Activated T-helper 17 cell treated with anti-CD3 and anti-CD28 coated beads, Interleukin-2, amount 50 U/mL, for 72 hours (primary cell): ENCODE measurements around the gene SCNN1B. TPM values are rescaled to one million over a fixed set of nuclear protein-coding genes. Genes with fewer than 3 reads are reported as not detected.

Source experiments
- ATAC-seq: fragments of 150-1000 bp; cut with Tn5 transposase; replicated peaks from 2 replicates; pipeline ENCODE4 v1.10.0; 2021; ENCODE audit warnings: mild to moderate bottlenecking, moderate library complexity
- H3K27ac Mint-ChIP-seq: one replicate; pipeline ENCODE4 v1.8.0; 2022; ENCODE audit warnings: mixed read lengths
- H3K27me3 Mint-ChIP-seq: one replicate; pipeline ENCODE4 v1.8.0; 2022; ENCODE audit warnings: mixed read lengths
- H3K36me3 Mint-ChIP-seq: one replicate; pipeline ENCODE4 v1.8.0; 2022; ENCODE audit warnings: low read depth, mild to moderate bottlenecking, mixed read lengths
- H3K4me1 Mint-ChIP-seq: one replicate; pipeline ENCODE4 v1.8.0; 2022; ENCODE audit warnings: mixed read lengths
- H3K4me3 Mint-ChIP-seq: one replicate; pipeline ENCODE4 v1.8.0; 2022; ENCODE audit warnings: mild to moderate bottlenecking, mixed read lengths
- H3K9me3 Mint-ChIP-seq: one replicate; pipeline ENCODE4 v1.8.0; 2022; ENCODE audit warnings: mixed read lengths
- total RNA-seq, 2 donors: library from RNA; stranded (reverse); gene quantifications; one replicate each; pipeline ENCODE4 v1.2.3, GENCODE V29; 2022

The SCNN1B gene
- total RNA-seq, 2 donors from 2014 or later = not detected

DNA sequence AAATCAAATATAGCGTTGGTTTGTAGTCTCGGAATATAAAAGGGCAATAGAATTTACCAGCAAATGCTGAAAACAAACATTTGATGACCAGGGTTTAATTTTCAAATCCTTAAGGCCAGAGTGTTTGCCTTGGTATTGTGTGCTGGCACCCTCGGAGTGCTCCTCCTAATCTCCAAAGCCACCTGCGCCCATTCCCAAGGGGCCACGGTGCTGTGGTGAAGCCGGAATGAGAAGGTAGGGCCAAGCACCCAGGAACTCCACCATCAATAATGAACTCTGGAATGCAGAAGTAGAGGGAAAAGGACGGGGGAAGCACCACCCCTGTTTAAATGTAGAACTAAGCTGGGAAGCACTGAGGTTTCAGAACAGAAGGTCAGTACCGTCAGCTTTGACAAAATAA lies 99.0 kb downstream of the SCNN1B start:
- no peak overlapping the region for H3K4me3 Mint-ChIP-seq
- H3K27ac Mint-ChIP-seq = no peak overlapping the region
- peaks cover 94% of the 10 kb centered on the region for H3K36me3 Mint-ChIP-seq
- H3K27me3 Mint-ChIP-seq = no peaks in the 10 kb centered on the region
- peaks cover 8% of the 10 kb centered on the region for H3K4me1 Mint-ChIP-seq
- no peak for ATAC-seq
- no peaks in the 10 kb centered on the region for H3K9me3 Mint-ChIP-seq

DNA sequence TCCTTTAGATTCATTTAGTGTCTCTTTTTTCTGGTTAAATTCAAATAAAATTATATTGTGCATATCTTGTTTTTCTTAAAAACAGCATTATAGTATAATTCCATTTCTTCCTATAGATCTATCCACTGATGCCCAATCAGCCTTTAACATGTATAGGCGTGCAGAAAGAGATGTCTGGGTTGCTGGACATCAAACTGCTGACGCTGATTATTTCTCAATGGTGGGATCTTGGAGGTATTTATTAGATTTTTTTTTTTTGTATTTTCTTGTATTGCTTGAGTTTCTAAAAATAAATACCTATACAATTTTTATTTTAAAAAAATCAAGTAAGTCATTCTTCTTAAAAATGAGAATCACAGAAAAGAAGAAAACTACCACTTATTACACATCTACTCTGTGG lies 100.0 kb downstream of the SCNN1B start:
- ATAC-seq = no peak
- Mint-ChIP-seq H3K27me3 (no peaks in the 10 kb centered on the region), H3K4me3 (no peak overlapping the region), H3K4me1 (peaks cover 8% of the 10 kb centered on the region), H3K36me3 (peaks cover 100% of the 10 kb centered on the region), H3K27ac (no peak overlapping the region), H3K9me3 (no peaks in the 10 kb centered on the region)

DNA sequence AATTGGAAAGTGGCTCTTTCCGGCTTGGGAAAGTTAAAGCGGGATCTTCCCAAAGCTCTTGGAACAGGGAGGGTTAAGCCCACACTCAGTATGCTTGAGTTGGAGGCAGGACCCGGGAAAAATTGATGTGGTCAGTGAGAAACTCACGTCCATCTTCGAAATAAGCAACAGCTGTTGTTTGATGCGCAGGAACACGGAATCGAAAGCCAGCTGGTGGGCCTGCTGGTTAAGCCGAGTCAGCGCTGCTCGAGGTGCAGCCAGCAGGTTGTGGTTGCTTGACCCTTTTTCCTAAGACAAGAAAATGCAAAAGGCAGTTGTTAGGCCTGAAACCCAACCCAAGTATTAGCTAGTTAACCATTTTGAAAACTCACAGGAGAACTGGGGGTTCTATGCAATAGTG lies 101.4 kb downstream of the SCNN1B start:
- ATAC-seq = no peak
- H3K27me3 Mint-ChIP-seq = no peaks in the 10 kb centered on the region

DNA sequence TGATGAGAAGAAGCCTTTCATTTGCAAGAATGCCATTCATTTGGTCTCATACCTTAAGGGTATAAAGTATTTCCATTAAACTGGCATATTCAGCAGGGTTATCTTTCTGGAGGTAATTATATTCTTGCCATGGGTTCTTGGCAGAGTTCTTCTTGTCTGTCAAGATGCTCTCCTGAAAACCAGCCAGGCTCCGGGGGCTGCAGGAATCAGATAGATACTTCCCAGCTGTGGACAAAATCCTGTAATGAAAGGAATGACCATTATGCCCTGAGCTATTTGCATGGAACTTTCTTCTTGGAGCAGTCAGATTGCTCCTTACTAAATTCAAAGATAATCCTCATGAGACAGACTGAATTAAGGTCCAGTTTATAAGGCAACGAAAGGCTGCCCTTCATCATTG lies 103.9 kb downstream of the SCNN1B start:
- Mint-ChIP-seq H3K4me3 (no peak overlapping the region), H3K27me3 (no peaks in the 10 kb centered on the region), H3K4me1 (no peaks in the 10 kb centered on the region), H3K27ac (no peak overlapping the region), H3K9me3 (no peaks in the 10 kb centered on the region), H3K36me3 (peaks cover 92% of the 10 kb centered on the region)
- ATAC-seq = no peak

More for the DNA sequence above, 101.4 kb downstream of the SCNN1B start:
- Mint-ChIP-seq H3K4me1 (peaks cover 5% of the 10 kb centered on the region), H3K27ac (no peak overlapping the region), H3K36me3 (peaks cover 94% of the 10 kb centered on the region), H3K4me3 (no peak overlapping the region), H3K9me3 (no peaks in the 10 kb centered on the region)

DNA sequence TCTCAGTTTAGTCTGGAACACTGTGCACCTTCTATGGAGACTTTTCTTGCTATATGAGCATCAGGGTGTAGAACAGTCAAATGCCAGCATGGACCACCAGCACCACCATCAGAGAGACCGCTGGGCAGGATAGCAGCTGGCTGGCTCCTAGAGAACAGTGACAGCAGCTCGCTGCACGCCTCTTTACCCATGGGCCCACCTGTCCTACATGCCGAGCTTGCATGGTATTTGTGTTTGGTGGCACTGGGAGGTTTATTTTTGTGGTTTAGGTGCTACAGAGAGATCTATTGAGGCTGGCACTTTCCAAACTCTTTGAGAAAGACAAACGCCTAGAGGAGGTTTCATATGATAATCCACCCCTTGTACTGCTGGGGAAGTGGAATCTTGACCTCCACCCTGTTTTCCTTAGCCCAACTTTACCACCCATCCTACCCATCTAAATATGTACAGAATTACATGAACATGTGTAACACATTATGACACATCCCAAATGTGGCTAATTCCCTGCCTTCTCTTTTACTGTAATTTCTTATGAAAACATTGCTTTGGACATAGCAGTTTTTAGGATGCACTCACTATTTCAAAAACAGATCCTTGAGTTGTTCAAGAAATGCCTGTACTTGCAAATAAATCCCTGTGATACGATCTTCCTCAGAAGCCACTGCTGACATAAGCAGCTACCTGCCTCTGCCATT lies 104.6 kb downstream of the SCNN1B start:
- H3K9me3 Mint-ChIP-seq = no peaks in the 10 kb centered on the region
- no peak overlapping the region for H3K4me3 Mint-ChIP-seq
- H3K4me1 Mint-ChIP-seq = no peaks in the 10 kb centered on the region
- H3K36me3 Mint-ChIP-seq = peaks cover 92% of the 10 kb centered on the region
- no peak for ATAC-seq
- H3K27ac Mint-ChIP-seq = peak overlapping the region; percentile 12
- H3K27me3 Mint-ChIP-seq = no peaks in the 10 kb centered on the region

DNA sequence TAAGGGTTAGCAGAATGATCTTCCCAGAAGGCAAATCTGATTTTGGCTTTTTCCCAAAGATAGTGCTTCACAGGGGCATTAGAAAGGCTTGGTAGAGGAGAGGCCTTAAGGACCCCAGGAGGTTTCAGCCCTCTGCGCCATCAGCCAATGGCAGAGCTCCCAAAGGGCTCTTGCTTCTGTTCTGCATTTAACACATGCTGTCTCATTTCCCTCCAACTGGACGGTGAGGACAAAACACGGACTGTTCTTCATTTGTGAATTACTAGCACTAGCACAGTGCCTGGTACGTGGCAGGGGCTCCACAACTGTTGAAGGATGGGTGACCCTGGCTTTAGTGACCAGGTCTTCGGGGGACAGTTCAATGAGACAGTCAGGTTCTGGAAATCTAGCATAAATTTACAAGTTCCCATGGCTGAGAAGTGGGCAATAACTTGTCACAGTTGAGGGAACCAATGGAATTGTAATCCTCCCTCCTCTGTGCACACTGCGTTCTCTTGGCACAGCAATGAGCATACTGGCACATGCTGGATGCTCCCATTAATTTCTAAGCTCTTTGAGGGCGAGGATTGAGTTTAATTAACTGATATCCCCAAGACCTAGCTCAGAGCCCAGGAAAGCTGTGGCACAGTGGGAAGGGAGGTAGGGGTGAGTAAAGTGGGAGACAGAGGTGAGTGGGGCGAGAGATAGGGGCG lies 105.5 kb downstream of the SCNN1B start:
- ATAC-seq = no peak
- H3K27ac Mint-ChIP-seq = peak overlapping the region; percentile 12

DNA sequence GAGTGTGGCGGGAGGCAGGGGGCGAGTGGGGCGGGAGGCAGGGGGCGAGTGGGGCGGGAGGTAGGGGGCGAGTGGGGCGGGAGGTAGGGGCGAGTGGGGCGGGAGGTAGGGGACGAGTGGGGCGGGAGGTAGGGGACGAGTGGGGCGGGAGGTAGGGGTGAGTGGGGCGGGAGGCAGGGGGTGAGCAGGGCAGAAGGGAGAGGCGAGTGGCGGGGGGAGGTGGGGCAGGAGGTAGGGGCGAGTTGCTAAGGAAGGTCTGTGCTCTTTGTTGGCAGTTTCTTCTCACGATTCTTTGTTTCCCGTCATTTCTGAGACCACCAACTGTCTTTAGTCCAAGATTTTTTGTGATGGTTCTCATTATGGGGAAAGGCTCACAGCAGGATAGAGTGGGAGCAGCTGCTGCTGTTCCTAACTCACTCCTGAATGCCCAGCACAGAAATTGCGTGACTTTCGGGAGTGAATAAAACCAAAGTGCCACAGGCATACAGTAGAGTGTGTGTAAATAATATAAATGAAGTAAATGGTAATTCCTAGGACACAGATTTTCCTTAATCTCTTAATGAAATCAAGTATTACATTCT lies 106.2 kb downstream of the SCNN1B start:
- ATAC-seq = no peak
- no peaks in the 10 kb centered on the region for H3K4me1 Mint-ChIP-seq
- peaks cover 85% of the 10 kb centered on the region for H3K36me3 Mint-ChIP-seq
- H3K9me3 Mint-ChIP-seq = no peaks in the 10 kb centered on the region
- no peak overlapping the region for H3K27ac Mint-ChIP-seq
- no peak overlapping the region for H3K4me3 Mint-ChIP-seq
- no peaks in the 10 kb centered on the region for H3K27me3 Mint-ChIP-seq

More for the DNA sequence above, 105.5 kb downstream of the SCNN1B start:
- Mint-ChIP-seq H3K4me1 (no peaks in the 10 kb centered on the region), H3K27me3 (no peaks in the 10 kb centered on the region), H3K4me3 (no peak overlapping the region), H3K36me3 (peaks cover 85% of the 10 kb centered on the region), H3K9me3 (no peaks in the 10 kb centered on the region)

DNA sequence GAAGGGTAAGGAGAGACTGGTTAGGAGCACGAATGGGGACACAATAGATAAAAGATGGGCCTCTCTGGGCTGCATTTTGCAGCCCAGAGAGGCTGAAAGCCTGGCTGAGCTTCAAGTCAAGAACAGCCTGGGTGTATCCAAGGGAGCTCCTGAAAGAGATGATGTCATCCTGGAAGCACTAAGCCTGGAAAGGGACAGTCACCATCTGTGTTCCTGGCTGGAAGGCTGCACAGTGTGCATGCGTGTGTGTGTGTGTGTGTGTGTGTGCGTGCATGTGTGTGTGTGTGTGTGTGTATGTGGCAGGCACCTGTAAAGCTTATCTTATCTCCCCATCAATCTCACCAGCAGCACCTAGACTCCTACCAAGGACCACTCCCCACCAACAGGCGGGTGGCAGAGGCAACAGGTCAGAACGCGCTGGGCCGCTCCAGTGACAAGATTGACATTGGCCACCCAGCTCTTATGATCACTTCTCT lies 106.8 kb downstream of the SCNN1B start:
- Mint-ChIP-seq H3K4me3 (no peak overlapping the region), H3K36me3 (peaks cover 85% of the 10 kb centered on the region), H3K27ac (no peak overlapping the region), H3K27me3 (no peaks in the 10 kb centered on the region), H3K9me3 (no peaks in the 10 kb centered on the region), H3K4me1 (no peaks in the 10 kb centered on the region)
- ATAC-seq = no peak

DNA sequence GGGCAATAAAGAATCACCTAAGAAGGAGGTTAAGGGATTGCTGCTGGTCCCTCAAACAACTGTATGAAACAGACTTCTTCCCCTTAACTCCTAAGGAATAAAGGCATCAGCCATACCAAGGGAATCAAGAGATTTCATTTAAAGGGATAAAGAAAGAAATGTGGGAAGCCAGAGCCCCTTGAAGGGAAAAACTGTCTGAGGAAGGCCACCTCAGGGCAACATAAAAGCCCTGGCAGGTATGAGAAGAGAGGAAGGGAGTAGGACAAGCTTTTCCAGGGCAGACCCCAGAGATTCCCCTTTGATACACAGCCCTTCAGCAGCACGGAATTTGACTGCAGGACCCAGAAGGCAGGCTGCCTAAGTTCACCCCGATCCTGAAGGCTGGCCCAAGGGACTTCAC lies 107.4 kb downstream of the SCNN1B start:
- Mint-ChIP-seq H3K4me3 (no peak overlapping the region), H3K4me1 (no peaks in the 10 kb centered on the region), H3K9me3 (no peaks in the 10 kb centered on the region), H3K36me3 (peaks cover 85% of the 10 kb centered on the region), H3K27me3 (no peaks in the 10 kb centered on the region), H3K27ac (no peak overlapping the region)
- ATAC-seq = no peak

DNA sequence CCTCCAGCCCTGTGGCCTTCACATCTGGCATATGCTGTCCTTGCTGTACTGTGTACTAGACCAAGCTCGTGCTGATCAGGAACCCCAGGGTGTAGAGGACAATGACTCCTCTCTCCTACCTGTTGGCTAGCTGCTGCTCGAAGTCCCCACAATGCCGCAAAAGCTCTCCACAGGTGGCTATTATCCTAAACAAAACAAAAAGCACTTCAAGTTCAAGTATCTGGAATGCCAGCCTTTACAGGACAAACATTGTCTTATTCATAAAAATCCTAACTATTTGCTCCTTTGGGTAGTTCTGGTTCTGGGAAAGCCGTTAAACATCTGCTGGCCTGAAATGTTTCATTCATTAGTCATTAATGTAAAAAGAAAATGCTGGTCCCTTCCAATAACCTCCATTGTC lies 108.1 kb downstream of the SCNN1B start:
- H3K4me1 Mint-ChIP-seq = no peaks in the 10 kb centered on the region
- H3K36me3 Mint-ChIP-seq = peaks cover 85% of the 10 kb centered on the region
- H3K27me3 Mint-ChIP-seq = no peaks in the 10 kb centered on the region
- H3K4me3 Mint-ChIP-seq = no peak overlapping the region
- no peak overlapping the region for H3K27ac Mint-ChIP-seq
- H3K9me3 Mint-ChIP-seq = no peaks in the 10 kb centered on the region
- no peak for ATAC-seq

DNA sequence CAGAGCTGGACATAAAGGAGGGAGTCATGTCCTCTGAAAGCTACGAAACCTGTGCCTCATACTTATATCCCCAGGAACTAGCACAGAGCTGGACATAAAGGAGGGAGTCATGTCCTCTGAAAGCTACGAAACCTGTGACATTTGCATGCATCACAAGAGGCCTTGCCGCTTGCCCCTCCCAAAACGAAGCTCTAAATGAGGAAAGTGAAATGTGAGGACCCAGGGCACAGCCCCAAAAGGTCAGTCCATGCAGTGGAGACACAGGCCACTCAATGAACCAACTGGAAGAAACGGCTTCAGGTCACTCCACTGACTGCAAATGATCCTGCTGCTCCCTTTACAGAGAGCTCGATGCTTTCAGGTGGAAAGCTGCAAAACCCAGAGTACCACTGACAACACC lies 112.6 kb downstream of the SCNN1B start:
- peaks cover 78% of the 10 kb centered on the region for H3K36me3 Mint-ChIP-seq
- H3K4me1 Mint-ChIP-seq = no peaks in the 10 kb centered on the region

DNA sequence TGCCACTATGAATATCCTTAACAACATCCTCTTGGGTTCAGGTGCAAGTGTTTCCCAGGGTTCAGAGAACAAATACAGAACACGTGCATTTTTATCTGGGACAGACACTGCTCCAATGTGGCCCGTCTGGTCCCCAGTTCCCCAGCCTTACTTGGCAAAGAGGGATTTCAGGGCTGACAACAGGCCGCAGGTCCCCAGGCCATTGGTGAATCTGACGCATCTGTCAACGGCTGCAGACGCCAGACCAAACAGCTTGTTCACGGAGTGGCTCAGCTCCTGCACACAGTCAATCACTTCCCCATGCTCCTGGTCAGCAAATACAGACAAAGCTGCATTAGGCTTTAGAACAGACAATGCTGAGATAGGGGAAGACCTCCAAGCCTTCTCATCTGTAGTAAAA lies 114.7 kb downstream of the SCNN1B start:
- ATAC-seq = no peak
- Mint-ChIP-seq H3K9me3 (no peaks in the 10 kb centered on the region), H3K27ac (no peak overlapping the region), H3K4me3 (no peak overlapping the region), H3K27me3 (no peaks in the 10 kb centered on the region), H3K36me3 (peaks cover 70% of the 10 kb centered on the region), H3K4me1 (no peaks in the 10 kb centered on the region)

More for the DNA sequence above, 112.6 kb downstream of the SCNN1B start:
- ATAC-seq = no peak
- H3K4me3 Mint-ChIP-seq = no peak overlapping the region
- H3K9me3 Mint-ChIP-seq = no peaks in the 10 kb centered on the region
- no peaks in the 10 kb centered on the region for H3K27me3 Mint-ChIP-seq
- no peak overlapping the region for H3K27ac Mint-ChIP-seq

DNA sequence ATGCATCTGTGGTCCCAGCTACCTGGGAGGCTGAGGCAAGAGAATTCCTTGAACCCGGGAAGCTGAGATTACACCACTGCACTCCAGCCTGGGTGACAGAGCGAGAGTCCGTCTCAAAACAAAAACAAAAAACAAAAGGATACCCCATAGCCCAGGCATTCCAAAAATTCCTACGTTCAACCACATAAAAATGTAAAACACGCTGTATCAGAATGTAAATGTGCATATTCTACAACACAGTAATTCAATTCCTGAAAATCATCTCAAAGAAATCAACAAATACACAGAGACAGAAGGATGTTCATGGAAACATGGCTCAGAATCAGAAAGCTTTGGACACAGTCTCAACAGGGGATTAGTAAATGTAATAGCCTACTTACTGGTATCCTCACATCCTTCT lies 117.9 kb downstream of the SCNN1B start:
- H3K27ac Mint-ChIP-seq = no peak overlapping the region
- no peak for ATAC-seq
- no peaks in the 10 kb centered on the region for H3K27me3 Mint-ChIP-seq
- no peaks in the 10 kb centered on the region for H3K9me3 Mint-ChIP-seq
- H3K36me3 Mint-ChIP-seq = peaks cover 63% of the 10 kb centered on the region
- no peak overlapping the region for H3K4me3 Mint-ChIP-seq
- H3K4me1 Mint-ChIP-seq = no peaks in the 10 kb centered on the region

DNA sequence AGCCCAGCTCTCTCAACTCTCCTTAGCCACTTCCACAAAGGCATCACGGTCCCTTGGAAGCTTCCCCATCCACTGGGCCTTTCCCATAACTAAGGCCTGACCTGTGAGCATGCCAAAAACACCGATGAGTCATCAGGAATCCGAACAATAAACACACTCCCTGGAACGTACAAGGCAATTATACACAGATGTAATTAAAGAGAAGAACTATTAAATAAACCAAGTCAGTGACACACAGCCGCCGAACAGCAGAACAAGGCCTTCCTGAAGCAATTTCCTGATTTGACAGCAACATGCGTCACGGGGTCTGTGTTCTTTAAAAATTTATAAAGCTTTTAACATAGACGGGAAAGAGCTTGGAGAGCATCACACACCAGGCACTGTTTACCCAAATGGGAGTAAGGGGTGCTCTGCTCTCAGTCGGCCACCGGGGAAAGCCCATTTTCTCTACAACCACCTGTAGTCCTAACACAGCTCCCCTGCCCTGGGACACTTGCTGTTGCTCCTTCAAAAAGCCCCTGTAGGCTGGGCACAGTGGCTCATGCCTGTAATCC lies 121.5 kb downstream of the SCNN1B start:
- H3K27ac Mint-ChIP-seq = no peak overlapping the region

More for the DNA sequence above, 121.5 kb downstream of the SCNN1B start:
- Mint-ChIP-seq H3K9me3 (no peaks in the 10 kb centered on the region), H3K27me3 (no peaks in the 10 kb centered on the region), H3K4me1 (no peaks in the 10 kb centered on the region), H3K4me3 (no peak overlapping the region), H3K36me3 (peaks cover 60% of the 10 kb centered on the region)
- ATAC-seq = no peak
